K562 (cell line): ENCODE data around the gene TMCC2. TPM values are rescaled to one million over a fixed set of nuclear protein-coding genes. Genes with fewer than 3 reads are reported as not detected.

Experiments
- HOXB6 ChIP-seq: fragments of 250-450 bp; sonication (Bioruptor Pico); IDR thresholded peaks from 2 replicates; pipeline ENCODE4 v1.5.1; 2022; ENCODE audit warnings: mild to moderate bottlenecking, borderline replicate concordance
- RB1 ChIP-seq: fragments of 450-650 bp; IDR thresholded peaks from 2 replicates; pipeline ENCODE4 v1.6.1; 2017; ENCODE audit warnings: low read depth, mild to moderate bottlenecking
- ZFP36 ChIP-seq: fragments of 150-350 bp; IDR thresholded peaks from 2 replicates; pipeline ENCODE4 v1.6.1; 2018; ENCODE audit warnings: low read length, low read depth; ENCODE audit not compliant: partially characterized antibody
- polyA plus RNA-seq, 8 experiments: library from polyadenylated mRNA; depleted of rRNA in 4 of 8; stranded (reverse) in 5 of 8; unstranded in 3 of 8; fragments of >200 nt; fragmentation: Nextera tagmentation in 2 of 8; fragmentation: Illumina TruSeq in 1 of 8; extraction: Ambion mirVana in 2 of 8; extraction: Trizol in 1 of 8; gene quantifications; 2 replicates each; pipeline versions ENCODE4 v1.2.1 to v1.2.3, GENCODE V29; 2011 to 2014; ENCODE audit warnings: inconsistent platforms in 1 of 8, missing spikeins in 1 of 8
- total RNA-seq, 7 experiments: library from RNA; depleted of rRNA in 6 of 7; stranded (reverse); fragments of >200 nt in 6 of 7; fragmentation: Illumina TruSeq in 2 of 7; extraction: Trizol in 2 of 7; gene quantifications; 2 replicates each; pipeline versions ENCODE4 v1.2.1 to v1.2.3, GENCODE V29; 2011 to 2021; ENCODE audit warnings: low replicate concordance in 1 of 7
- TF ChIP-seq, protein P1 (sequence below): fragments of 250-450 bp; sonication (Bioruptor Pico); IDR thresholded peaks from 2 replicates; pipeline ENCODE4 v1.5.0; 2021; ENCODE audit warnings: mild to moderate bottlenecking, moderate library complexity
- TF ChIP-seq, protein P2 (sequence below), 2 experiments: fragments of 450-650 bp in 1 of 2; sonication (generic) in 1 of 2; formaldehyde crosslinking in 1 of 2; IDR thresholded peaks; 2 replicates each; pipeline versions ENCODE4 v1.7.1 to v1.9.0; 2016 to 2022; ENCODE audit warnings: inconsistent platforms in 1 of 2, mild to moderate bottlenecking in 1 of 2, missing genetic modification reagents in 1 of 2
- TF ChIP-seq, protein P3 (sequence below): sonication (generic); formaldehyde crosslinking; IDR thresholded peaks from 2 replicates; pipeline ENCODE4 v1.8.1; 2023; ENCODE audit warnings: mild to moderate bottlenecking, missing genetic modification reagents
- TF ChIP-seq, protein P4 (sequence below): fragments of 250-450 bp; sonication (Bioruptor Pico); IDR thresholded peaks from 2 replicates; pipeline ENCODE4 v1.5.0; 2021
- TF ChIP-seq, protein P5 (sequence below): sonication (generic); formaldehyde crosslinking; IDR thresholded peaks from 2 replicates; pipeline ENCODE4 v1.8.0; 2022; ENCODE audit warnings: mild to moderate bottlenecking, missing genetic modification reagents

The TMCC2 gene
- total and polyA plus RNA-seq, 9 of the 15 experiments (the other 6 are each of a cell fraction or from before 2014, with no cell fraction given) = 0.06 to 1.8 (median 0.98) TPM

DNA sequence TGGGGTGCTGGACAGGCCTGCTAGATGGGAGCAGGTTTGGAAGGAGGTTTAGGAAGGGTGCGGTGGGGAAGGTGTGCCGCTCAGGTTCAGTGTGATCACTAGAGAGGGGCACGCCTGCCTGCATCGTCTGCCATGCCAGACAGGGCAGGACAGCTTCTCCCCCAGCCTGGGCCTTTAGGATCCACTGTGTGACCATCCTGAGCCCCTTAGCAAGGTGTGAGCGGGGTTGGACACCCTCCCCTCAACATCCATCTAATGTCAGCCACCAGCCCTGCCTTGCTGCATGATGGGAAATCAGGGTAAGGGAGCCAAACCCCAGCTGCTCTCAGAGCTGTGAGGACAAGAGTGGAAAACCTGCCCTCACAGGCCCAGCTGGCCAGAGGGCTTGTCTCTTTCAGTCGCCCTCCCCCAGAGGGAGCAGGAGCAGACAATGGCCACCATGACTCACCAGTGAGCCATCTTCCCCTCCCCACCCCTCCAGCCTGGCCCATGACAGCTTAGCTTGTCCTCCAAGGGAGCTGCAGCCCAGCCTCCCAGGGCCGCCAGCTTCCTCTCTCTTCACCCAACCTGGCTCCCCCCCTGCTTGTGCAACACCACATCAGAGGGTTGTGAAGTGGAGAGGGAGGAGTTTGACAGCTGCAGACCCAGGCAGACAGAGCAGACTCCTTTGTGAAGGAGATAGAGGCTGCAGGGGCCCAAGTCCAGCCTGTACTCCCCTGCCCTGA lies 56.8 kb downstream of the TMCC2 start (continued):
- TF ChIP-seq, protein P1, sequence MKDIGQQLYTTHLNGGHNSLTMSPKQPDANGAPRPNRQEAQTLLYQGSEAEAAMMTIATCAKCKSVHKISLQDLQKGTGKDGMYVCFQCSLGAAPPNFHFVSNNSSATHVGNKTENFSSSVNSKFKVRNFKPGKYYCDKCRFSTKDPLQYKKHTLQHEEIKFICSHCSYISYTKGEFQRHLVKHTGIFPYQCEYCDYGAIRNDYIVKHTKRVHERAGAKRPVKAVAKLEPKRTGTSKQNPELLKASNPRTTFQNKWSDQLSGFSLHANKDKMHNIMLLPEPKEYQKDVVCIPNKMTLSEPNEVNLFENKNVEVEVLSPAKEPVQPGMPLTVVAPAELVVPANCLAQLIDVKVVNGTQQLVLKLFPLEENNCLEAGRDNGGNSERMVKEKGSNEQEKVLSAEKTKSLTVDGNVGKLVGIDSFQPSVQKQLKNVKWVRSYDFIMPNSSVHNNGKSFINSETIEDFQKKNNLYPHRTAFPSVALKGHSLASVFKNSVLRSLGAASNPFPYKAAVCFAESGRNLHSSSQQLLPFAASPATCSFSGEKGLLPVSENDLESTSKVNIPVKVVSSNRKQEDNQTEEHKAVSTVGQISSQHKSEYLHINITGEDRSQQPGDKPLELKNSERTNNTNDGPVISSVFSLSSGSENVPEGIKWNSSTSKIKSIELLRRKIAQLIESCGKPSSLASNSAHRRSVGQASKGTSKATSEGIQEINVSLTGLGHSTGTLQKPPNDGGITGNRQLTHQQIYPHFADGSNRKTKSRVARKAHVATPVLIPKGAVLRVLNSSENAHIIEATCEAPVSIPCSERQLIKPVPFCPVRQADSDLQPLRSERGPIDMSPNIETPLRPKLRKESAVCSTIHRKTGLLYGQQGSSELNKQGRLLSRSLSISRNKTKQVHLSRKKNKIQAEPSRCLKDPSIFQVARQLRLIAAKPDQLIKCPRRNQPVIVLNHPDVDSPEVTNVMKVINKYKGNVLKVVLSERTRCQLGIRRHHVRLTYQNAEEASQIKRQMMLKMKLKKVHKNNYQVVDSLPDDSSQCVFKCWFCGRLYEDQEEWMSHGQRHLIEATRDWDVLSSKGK (CRISPR knock-in tag) = no peak
- TF ChIP-seq, protein P2, sequence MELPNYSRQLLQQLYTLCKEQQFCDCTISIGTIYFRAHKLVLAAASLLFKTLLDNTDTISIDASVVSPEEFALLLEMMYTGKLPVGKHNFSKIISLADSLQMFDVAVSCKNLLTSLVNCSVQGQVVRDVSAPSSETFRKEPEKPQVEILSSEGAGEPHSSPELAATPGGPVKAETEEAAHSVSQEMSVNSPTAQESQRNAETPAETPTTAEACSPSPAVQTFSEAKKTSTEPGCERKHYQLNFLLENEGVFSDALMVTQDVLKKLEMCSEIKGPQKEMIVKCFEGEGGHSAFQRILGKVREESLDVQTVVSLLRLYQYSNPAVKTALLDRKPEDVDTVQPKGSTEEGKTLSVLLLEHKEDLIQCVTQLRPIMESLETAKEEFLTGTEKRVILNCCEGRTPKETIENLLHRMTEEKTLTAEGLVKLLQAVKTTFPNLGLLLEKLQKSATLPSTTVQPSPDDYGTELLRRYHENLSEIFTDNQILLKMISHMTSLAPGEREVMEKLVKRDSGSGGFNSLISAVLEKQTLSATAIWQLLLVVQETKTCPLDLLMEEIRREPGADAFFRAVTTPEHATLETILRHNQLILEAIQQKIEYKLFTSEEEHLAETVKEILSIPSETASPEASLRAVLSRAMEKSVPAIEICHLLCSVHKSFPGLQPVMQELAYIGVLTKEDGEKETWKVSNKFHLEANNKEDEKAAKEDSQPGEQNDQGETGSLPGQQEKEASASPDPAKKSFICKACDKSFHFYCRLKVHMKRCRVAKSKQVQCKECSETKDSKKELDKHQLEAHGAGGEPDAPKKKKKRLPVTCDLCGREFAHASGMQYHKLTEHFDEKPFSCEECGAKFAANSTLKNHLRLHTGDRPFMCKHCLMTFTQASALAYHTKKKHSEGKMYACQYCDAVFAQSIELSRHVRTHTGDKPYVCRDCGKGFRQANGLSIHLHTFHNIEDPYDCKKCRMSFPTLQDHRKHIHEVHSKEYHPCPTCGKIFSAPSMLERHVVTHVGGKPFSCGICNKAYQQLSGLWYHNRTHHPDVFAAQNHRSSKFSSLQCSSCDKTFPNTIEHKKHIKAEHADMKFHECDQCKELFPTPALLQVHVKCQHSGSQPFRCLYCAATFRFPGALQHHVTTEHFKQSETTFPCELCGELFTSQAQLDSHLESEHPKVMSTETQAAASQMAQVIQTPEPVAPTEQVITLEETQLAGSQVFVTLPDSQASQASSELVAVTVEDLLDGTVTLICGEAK (IDR thresholded peaks at IDR 0.05) = no peak
- TF ChIP-seq, protein P2 (CRISPR knock-in tag; IDR thresholded peaks at IDR 0.05) = no peak
- TF ChIP-seq, protein P3, sequence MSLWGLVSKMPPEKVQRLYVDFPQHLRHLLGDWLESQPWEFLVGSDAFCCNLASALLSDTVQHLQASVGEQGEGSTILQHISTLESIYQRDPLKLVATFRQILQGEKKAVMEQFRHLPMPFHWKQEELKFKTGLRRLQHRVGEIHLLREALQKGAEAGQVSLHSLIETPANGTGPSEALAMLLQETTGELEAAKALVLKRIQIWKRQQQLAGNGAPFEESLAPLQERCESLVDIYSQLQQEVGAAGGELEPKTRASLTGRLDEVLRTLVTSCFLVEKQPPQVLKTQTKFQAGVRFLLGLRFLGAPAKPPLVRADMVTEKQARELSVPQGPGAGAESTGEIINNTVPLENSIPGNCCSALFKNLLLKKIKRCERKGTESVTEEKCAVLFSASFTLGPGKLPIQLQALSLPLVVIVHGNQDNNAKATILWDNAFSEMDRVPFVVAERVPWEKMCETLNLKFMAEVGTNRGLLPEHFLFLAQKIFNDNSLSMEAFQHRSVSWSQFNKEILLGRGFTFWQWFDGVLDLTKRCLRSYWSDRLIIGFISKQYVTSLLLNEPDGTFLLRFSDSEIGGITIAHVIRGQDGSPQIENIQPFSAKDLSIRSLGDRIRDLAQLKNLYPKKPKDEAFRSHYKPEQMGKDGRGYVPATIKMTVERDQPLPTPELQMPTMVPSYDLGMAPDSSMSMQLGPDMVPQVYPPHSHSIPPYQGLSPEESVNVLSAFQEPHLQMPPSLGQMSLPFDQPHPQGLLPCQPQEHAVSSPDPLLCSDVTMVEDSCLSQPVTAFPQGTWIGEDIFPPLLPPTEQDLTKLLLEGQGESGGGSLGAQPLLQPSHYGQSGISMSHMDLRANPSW (CRISPR knock-in tag) = no peak
- TF ChIP-seq HOXB6 (CRISPR knock-in tag) (no peak), RB1 (no peak), ZFP36 (peak; percentile 21)
- TF ChIP-seq, protein P4, sequence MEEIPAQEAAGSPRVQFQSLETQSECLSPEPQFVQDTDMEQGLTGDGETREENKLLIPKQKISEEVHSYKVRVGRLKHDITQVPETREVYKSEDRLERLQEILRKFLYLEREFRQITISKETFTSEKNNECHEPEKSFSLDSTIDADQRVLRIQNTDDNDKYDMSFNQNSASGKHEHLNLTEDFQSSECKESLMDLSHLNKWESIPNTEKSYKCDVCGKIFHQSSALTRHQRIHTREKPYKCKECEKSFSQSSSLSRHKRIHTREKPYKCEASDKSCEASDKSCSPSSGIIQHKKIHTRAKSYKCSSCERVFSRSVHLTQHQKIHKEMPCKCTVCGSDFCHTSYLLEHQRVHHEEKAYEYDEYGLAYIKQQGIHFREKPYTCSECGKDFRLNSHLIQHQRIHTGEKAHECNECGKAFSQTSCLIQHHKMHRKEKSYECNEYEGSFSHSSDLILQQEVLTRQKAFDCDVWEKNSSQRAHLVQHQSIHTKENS (CRISPR knock-in tag) = no peak
- TF ChIP-seq, protein P5, sequence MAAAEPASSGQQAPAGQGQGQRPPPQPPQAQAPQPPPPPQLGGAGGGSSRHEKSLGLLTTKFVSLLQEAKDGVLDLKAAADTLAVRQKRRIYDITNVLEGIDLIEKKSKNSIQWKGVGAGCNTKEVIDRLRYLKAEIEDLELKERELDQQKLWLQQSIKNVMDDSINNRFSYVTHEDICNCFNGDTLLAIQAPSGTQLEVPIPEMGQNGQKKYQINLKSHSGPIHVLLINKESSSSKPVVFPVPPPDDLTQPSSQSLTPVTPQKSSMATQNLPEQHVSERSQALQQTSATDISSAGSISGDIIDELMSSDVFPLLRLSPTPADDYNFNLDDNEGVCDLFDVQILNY (CRISPR knock-in tag) = no peak
